HG02678 (cell line): ENCODE results near the gene PDZRN3.

Experiments used
- ATAC-seq: cut with Tn5 transposase; IDR thresholded peaks from one replicate; pipeline ENCODE4 v1.9.1; 2021; ENCODE audit warnings: mild to moderate bottlenecking, moderate library complexity; ENCODE audit not compliant: unreplicated experiment

PDZRN3 gene

GRCh38 chr3:73498764-73499622, 125.7 kb downstream of the PDZRN3 start:
- no peak for ATAC-seq

DNA sequence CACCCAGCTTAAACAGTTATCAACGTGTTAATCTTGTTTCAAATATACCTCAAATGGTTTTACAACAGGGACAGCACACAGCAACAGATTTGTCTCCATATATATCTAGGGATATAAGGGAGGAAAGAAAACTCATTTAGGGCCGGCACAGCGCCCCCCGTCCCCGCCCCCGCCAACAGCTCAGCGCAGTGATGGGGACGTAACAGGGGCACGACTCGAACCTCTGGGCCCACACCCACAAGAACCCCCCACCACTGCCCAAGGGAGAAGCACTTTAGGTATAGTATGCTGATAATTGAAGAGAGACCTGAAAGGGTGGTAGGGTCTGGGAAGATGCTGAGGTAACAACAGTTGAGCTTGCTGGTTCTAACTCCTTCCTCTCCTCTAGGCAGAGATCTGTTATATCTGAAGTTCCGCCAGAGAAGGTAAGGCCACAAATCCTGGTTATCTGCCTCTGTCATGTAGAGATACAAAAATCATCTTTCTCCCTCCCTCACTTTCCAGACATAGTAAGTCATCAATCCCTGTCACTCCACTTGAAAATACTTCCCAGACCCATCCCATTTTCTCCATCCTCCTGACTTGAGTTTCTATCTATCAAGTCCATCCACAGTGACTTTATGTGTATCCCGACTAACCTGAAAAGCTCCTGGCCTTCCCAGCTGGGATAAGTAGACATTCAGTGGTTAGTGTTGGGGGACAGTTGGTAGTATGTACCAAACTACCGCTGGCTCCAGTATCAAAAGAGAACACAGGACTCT, 126.9 kb downstream of the PDZRN3 start:
- ATAC-seq: no peak

DNA sequence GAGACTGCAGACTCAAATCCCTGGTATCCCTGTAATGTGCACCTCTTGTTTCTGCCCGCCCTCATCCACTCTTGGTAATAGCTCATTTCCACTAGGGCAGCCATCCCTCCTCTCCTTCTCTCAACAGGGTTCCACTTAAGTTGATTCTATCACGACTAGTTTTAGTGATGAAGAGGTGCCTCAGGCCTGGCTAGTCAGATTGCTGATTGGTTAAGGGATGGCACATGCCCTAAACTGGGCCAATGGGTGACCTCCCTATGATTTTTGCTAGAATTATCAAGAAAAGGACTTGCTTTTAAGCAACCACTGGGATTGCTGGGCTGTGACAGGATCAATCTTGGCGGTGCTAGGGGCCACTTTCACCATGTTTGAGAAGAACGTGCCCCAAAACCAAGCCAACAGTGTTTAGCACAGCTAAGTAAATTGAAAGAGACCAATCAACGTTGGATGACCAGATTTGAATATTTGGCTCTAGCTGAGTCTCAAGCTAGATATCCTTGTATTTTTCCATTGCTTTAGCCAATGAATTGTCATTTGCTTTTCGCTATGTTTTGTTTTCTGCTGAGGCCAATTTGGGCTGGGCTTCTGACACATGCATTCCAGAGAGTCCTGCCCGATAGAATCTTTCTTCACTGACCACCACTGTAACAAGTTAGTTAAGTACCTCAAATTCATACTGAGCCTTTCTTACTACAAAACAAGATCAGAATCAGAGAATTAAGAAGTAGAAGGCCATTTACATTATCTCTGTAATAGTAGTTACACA, 131.0 kb downstream of the PDZRN3 start:
- ATAC-seq: no peak

- ATAC-seq: no peak
Measured at GRCh38 chr3:73492186-73492585, 132.6 kb downstream of the PDZRN3 start.

DNA sequence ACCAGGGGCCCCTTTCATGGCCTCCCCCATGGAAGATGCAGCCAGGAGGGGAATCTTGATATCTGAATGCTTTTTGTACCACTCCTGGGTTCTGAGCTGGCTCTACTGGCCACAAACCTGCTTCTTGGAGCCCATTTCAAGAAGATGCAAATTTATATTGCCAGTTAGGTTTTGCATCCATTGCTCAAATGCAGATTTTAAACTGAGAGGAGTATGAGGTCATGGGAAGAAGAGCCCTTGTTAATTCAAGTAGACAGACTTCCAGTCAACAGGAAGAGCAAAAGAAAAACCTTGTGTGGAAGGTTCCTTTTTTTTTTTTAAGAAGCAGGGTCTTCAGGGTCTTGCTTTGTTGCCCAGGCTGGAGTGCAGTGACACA, 133.5 kb downstream of the PDZRN3 start:
- ATAC-seq: no peak

DNA sequence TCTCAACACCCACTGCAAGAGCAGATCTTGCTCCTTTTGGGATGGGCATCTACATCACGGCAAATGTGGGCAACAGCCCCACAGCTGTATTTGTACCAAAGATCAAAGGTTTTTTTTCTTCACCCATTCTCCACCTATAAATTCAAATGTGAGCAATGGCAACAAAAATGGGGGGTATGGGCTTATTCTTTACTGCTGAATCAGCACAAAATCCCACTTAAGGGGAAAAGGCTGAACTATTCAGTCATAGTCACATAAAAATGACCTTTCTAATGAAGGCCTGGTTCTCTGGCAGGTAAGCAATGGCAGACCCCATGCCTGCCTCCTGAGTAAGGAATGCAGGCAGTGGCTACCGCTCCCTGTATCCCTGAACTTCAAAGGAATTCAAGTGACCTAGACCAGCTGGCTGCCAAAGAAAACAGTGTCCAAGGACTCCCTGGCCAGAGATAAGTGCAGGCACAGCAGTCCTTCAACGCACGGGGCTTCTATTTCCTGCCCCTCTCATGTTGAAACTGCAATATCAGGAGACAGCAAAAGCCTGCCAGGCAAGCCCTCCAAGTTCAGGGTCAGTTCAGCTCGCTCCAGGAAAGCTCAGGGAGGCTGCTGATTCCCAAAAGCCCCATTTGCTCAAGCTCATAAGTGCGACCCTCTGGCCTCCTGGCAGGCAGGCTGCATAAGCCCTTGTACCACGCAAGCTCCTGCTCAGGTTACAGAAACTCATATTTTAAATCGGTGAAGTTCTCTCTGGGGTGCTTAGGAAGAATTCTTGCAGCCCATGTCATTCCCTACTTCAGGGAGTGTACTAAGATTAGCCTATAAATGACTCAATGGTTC, 134.1 kb downstream of the PDZRN3 start:
- no peak for ATAC-seq

DNA sequence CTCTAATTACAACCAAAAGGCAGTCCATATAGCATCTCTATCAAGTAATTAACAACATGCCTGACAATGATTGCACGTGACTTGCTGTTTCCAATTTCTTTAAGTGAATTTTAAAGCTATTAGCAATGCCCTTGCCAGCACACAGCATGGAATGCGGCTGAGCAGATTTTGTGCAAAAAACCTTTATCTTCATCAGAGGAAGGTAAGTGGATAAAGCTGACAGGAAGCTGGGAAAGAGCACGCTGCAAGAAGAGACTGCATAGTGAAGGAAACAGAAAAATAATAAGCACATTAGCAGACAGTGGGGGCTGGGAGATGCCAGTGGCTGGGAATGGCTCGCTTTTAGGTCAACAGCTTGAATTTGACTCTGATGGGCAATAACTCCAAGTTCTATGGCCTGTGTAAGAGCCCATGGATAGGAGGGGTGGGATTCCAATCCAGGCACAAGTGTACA, 138.8 kb downstream of the PDZRN3 start:
- no peak for ATAC-seq

- ATAC-seq: peak; percentile 85
Measured at GRCh38 chr3:73484656-73485248, 140.0 kb downstream of the PDZRN3 start.

GRCh38 chr3:73481888-73482287, 142.9 kb downstream of the PDZRN3 start:
- no peak for ATAC-seq

DNA sequence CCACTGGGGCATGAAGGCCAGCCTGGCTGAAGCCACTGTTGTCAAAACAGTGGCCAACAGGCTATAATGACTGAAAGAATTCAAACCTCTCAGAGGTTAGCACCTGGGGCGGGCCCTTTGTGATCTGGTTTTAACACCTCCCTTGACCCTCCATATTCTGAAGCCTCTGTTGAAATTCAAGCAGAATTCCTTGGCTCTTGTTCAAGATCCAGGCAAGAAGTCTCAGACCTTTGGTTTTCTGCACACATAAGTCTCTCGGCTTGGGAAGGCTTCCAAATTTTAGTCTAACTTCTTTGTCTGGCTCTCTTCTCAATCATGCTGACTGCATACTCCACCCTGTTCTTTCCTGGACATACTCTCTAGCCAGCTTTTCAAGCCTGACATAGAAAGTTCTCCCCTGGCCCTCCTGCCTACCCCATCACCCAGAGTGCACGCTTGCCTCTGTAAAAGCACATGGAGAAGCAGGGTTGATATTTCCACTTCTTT, 144.5 kb downstream of the PDZRN3 start:
- no peak for ATAC-seq

DNA sequence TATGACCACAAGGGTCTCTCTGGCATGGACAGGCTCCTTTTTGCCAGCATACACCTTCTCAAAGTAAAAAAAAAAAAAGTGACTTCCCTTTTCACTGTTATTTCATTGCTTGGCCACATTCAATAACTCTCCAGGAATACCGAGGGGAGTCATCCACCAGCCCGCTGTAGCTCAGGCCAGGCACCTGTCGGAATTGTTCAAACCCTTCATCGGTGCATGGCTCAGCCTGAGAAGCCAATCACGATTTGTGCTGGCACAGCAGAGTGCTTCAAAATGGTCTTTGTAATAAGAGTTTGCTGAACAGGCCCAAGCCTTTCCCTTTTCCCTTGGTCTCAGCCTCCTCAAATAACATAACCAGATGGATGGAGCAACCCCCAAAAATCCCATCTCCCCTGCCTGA, 145.4 kb downstream of the PDZRN3 start:
- ATAC-seq: no peak

- no peak for ATAC-seq
Measured at GRCh38 chr3:73478858-73479257, 145.9 kb downstream of the PDZRN3 start.

DNA sequence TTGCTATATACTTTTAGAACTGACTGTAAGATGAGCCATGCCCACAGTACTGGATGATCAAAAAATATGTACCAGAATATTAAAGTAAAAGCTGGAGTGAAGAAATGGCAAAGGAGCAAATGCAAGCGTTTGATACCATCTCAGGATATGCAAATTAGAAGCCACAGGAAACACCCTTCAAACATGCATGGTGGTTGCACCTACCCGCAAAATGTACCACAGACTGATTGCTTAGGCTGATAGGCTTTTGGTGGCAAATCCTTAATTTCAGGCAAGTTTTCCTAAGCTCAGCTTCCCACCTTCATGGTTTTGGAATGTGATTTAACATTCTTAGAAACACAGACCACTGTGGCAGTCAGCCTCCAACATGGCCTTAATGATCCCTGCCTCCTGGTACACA, 149.0 kb downstream of the PDZRN3 start:
- no peak for ATAC-seq

DNA sequence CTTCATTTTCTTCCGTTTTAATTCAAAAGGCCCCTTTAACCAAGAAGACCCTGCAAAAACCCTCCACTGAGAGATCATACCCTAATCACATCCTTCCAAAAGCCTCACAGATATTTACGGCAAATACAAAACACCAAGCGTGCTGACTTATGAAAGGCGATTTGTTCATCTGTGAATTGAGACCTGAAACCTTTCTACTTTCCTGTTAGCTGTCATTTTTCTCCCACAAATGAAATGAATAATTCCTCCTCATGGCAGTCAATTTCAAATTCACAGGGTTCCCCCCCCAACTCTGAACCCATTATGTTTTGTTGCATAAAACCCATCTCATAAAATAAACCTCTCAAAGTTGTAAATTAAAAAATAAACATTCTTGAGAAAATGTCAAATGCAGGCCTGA, 149.6 kb downstream of the PDZRN3 start:
- no peak for ATAC-seq

- ATAC-seq: no peak
Measured at GRCh38 chr3:73474619-73475018, 150.1 kb downstream of the PDZRN3 start.

GRCh38 chr3:73473898-73474416, 150.8 kb downstream of the PDZRN3 start:
- no peak for ATAC-seq

DNA sequence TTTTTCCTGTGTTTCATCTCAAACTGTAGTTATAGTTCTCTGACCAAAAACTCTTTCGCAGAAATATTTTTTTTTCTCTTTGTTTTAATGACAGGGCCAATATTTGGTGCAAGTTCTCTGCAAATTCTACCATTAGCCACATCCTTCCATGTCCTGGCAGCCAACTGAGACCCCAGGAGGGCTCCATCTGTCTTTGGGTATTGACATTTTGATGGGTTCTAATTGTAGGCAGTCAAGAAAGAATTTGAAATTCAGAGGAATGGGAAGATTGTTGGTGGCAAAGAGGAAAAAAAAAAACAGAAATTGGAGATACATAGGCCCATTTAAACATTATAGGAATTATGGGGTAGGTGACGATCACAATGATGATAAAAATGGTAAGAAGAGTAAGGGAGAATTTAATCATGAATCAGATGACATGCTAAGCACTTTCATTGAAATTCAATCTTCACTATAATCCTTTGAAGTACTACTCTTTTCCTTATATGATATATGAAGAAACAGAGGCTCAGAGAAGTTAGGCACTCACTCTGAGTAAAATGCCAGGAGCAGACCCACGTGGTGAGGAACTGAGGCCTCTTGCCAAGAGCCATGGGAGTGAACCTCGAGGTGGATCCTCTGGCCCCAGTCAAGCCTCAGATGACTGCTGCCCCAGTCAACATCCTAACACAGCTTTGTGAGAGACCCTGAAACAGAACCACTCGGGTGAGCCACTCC, 151.4 kb downstream of the PDZRN3 start:
- no peak for ATAC-seq

- ATAC-seq: no peak
Measured at GRCh38 chr3:73471986-73472787, 152.6 kb downstream of the PDZRN3 start.
